ENCODE results near the gene HARS1. TPM values are rescaled to one million over a fixed set of nuclear protein-coding genes. Genes with fewer than 3 reads are reported as not detected.

Gene HARS1, protein sequence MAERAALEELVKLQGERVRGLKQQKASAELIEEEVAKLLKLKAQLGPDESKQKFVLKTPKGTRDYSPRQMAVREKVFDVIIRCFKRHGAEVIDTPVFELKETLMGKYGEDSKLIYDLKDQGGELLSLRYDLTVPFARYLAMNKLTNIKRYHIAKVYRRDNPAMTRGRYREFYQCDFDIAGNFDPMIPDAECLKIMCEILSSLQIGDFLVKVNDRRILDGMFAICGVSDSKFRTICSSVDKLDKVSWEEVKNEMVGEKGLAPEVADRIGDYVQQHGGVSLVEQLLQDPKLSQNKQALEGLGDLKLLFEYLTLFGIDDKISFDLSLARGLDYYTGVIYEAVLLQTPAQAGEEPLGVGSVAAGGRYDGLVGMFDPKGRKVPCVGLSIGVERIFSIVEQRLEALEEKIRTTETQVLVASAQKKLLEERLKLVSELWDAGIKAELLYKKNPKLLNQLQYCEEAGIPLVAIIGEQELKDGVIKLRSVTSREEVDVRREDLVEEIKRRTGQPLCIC
- 81.3 to 85.6 TPM (median 83.4 TPM) in 5 replicates for total RNA-seq (2022; extraction: Qiagen RNA extraction; ENCODE audit: low read depth)

GRCh38 chr5:140690941-140691924 lies at the start of gene HARS1, which contains the start of gene HARS2:
Gene HARS1 (minus strand): TSS chr5:140691370. CDS start chr5:140691304, 66 bp downstream.
Gene HARS2 (plus strand): TSS chr5:140691455. CDS start chr5:140691649, 194 bp downstream.

GRCh38 chr5:140700177-140701144 lies 9.3 kb upstream of the HARS1 start, which contains the start of gene ZMAT2:
Gene ZMAT2 (plus strand): TSS chr5:140700447. CDS start chr5:140700461, 14 bp downstream.

GRCh38 chr5:140673187-140673976 lies 17.8 kb downstream of the HARS1 start, which contains the start of gene DND1:
Gene DND1 (minus strand): TSS chr5:140673576. CDS start chr5:140673542, 34 bp downstream.

GRCh38 chr5:140664359-140665119 lies 26.6 kb downstream of the HARS1 start, which contains the start of gene WDR55:
Gene WDR55 (plus strand): TSS chr5:140664904. CDS start chr5:140664913, 9 bp downstream.

GRCh38 chr5:140639148-140639981 lies 51.8 kb downstream of the HARS1 start, which contains the start of gene TMCO6:
Gene TMCO6 (plus strand): TSS chr5:140639451. CDS start chr5:140639528, 77 bp downstream.

GRCh38 chr5:140633021-140633471 lies 58.1 kb downstream of the HARS1 start, which contains the start of gene CD14:
Gene CD14 (minus strand): TSS chr5:140633175. CDS start chr5:140633071, 104 bp downstream.

Other genes with a start within 250 kb of the HARS1 start
- 1.3 to 5.0 TPM (median 2.1 TPM) in 5 replicates for gene EIF4EBP3, start 143.7 kb downstream of the HARS1 start, total RNA-seq (2022; extraction: Qiagen RNA extraction; ENCODE audit: low read depth)
- 37.6 to 53.3 TPM (median 45.8 TPM) in 5 replicates for gene SRA1, start 133.9 kb downstream of the HARS1 start, total RNA-seq (2022; extraction: Qiagen RNA extraction; ENCODE audit: low read depth)
- gene APBB3, start 126.8 kb downstream of the HARS1 start, total RNA-seq (2022; extraction: Qiagen RNA extraction; ENCODE audit: low read depth) = 4.9 to 7.7 TPM (median 6.0 TPM) in 5 replicates
- 74.7 to 85.5 TPM (median 78.4 TPM) in 5 replicates for gene SLC35A4, start 126.5 kb downstream of the HARS1 start, total RNA-seq (2022; extraction: Qiagen RNA extraction; ENCODE audit: low read depth)
- gene CD14, start 58.2 kb downstream of the HARS1 start, total RNA-seq (2022; extraction: Qiagen RNA extraction; ENCODE audit: low read depth) = 3.6 to 5.6 TPM (median 4.4 TPM) in 5 replicates
- gene TMCO6, start 51.9 kb downstream of the HARS1 start, total RNA-seq (2022; extraction: Qiagen RNA extraction; ENCODE audit: low read depth) = 9.6 to 15.1 TPM (median 13.0 TPM) in 5 replicates
- gene NDUFA2, start 43.7 kb downstream of the HARS1 start, total RNA-seq (2022; extraction: Qiagen RNA extraction; ENCODE audit: low read depth) = 108 to 128 TPM (median 123 TPM) in 5 replicates
- gene IK, start 43.5 kb downstream of the HARS1 start, total RNA-seq (2022; extraction: Qiagen RNA extraction; ENCODE audit: low read depth) = 94.9 to 140 TPM (median 98.2 TPM) in 5 replicates
- gene WDR55, start 26.5 kb downstream of the HARS1 start, total RNA-seq (2022; extraction: Qiagen RNA extraction; ENCODE audit: low read depth) = 29.2 to 32.4 TPM (median 29.6 TPM) in 5 replicates
- 0.47 to 1.0 TPM (median 0.82 TPM) in 5 replicates for gene DND1, start 17.8 kb downstream of the HARS1 start, total RNA-seq (2022; extraction: Qiagen RNA extraction; ENCODE audit: low read depth)
- 34.5 to 44.5 TPM (median 38.9 TPM) in 5 replicates for gene HARS2, start 85 bp upstream of the HARS1 start, total RNA-seq (2022; extraction: Qiagen RNA extraction; ENCODE audit: low read depth)
- 81.8 to 121 TPM (median 90.3 TPM) in 5 replicates for gene ZMAT2, start 9.1 kb upstream of the HARS1 start, total RNA-seq (2022; extraction: Qiagen RNA extraction; ENCODE audit: low read depth)
- gene PCDHA1, start 94.8 kb upstream of the HARS1 start, total RNA-seq (2022; extraction: Qiagen RNA extraction; ENCODE audit: low read depth) = 0.12 to 0.23 TPM (median 0.21 TPM) in 5 replicates
- gene PCDHA2, start 103.5 kb upstream of the HARS1 start, total RNA-seq (2022; extraction: Qiagen RNA extraction; ENCODE audit: low read depth) = 0.03 to 0.10 TPM (median 0.05 TPM) in 5 replicates
- 0.74 to 1.1 TPM (median 0.91 TPM) in 5 replicates for gene PCDHA3, start 109.7 kb upstream of the HARS1 start, total RNA-seq (2022; extraction: Qiagen RNA extraction; ENCODE audit: low read depth)
- gene PCDHA4, start 115.7 kb upstream of the HARS1 start, total RNA-seq (2022; extraction: Qiagen RNA extraction; ENCODE audit: low read depth) = 1.4 to 2.0 TPM (median 1.7 TPM) in 5 replicates
- gene PCDHA5, start 130.2 kb upstream of the HARS1 start, total RNA-seq (2022; extraction: Qiagen RNA extraction; ENCODE audit: low read depth) = 0.44 to 0.75 TPM (median 0.63 TPM) in 5 replicates
- gene PCDHA6, start 136.6 kb upstream of the HARS1 start, total RNA-seq (2022; extraction: Qiagen RNA extraction; ENCODE audit: low read depth) = 0.07 to 0.09 TPM (median 0.09 TPM) in 3 of 5 replicates, not detected in the others
- 0.08 to 0.22 TPM (median 0.13 TPM) in 5 replicates for gene PCDHA7, start 142.9 kb upstream of the HARS1 start, total RNA-seq (2022; extraction: Qiagen RNA extraction; ENCODE audit: low read depth)
- 0.06 to 0.08 TPM (median 0.07 TPM) in 4 of 5 replicates, not detected in the other for gene PCDHA8, start 149.8 kb upstream of the HARS1 start, total RNA-seq (2022; extraction: Qiagen RNA extraction; ENCODE audit: low read depth)
- gene PCDHA9, start 157.0 kb upstream of the HARS1 start, total RNA-seq (2022; extraction: Qiagen RNA extraction; ENCODE audit: low read depth) = not detected in 5 replicates
- gene PCDHA10, start 164.5 kb upstream of the HARS1 start, total RNA-seq (2022; extraction: Qiagen RNA extraction; ENCODE audit: low read depth) = 0.01 to 0.02 TPM in 2 of 5 replicates, not detected in the others
- gene PCDHA11, start 177.6 kb upstream of the HARS1 start, total RNA-seq (2022; extraction: Qiagen RNA extraction; ENCODE audit: low read depth) = 0.12 to 0.43 TPM (median 0.18 TPM) in 5 replicates
- 2.5 to 2.9 TPM (median 2.5 TPM) in 5 replicates for gene PCDHA12, start 183.9 kb upstream of the HARS1 start, total RNA-seq (2022; extraction: Qiagen RNA extraction; ENCODE audit: low read depth)
- gene PCDHA13, start 190.8 kb upstream of the HARS1 start, total RNA-seq (2022; extraction: Qiagen RNA extraction; ENCODE audit: low read depth) = 0.06 to 0.10 TPM (median 0.07 TPM) in 4 of 5 replicates, not detected in the other
- 1.1 to 1.4 TPM (median 1.2 TPM) in 5 replicates for gene PCDHAC1, start 234.9 kb upstream of the HARS1 start, total RNA-seq (2022; extraction: Qiagen RNA extraction; ENCODE audit: low read depth)

Data from A549 treated with CpdA at 1 μM for 4 hours (cell line).